SU-DHL-6 (cell line): ENCODE results near the gene NUDT19.

Experiments used
- EZH2phosphoT487 ChIP-seq: fragments of 200-600 bp; sonication (generic), shearing (Covaris generic); conservative IDR thresholded peaks from 2 replicates; pipeline ENCODE4 v1.6.1; 2018; ENCODE audit warnings: mild to moderate bottlenecking, antibody characterized with exemption, low read length, moderate library complexity, mixed read lengths
- TF ChIP-seq, protein P1 (sequence below): fragments of 200-600 bp; sonication (generic); IDR thresholded peaks from one replicate; pipeline ENCODE4 v1.5.1; 2017; ENCODE audit warnings: antibody characterized with exemption, mild to moderate bottlenecking, low read length, moderate library complexity; ENCODE audit not compliant: insufficient read depth, poor library complexity, severe bottlenecking

DNA sequence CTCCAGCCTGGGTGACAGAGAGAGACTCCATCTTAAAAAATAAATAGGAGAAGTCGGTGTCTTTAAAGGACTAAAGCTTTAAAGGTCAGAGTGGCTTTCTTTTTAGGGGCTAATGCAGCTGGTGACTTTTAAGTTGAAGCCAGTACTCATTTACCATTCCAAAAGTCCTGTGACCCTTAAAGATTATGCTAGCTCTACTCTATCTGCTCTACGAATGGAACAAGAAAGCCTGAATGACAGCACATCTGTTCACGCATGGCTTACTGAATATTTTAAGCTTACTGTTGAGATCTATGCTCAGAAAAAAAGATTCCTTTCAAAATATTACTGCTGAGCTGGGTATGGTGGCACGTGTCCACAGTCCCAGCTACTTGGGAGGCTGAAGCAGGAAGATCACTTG, 44.3 kb downstream of the NUDT19 start:
- TF ChIP-seq, protein P1, sequence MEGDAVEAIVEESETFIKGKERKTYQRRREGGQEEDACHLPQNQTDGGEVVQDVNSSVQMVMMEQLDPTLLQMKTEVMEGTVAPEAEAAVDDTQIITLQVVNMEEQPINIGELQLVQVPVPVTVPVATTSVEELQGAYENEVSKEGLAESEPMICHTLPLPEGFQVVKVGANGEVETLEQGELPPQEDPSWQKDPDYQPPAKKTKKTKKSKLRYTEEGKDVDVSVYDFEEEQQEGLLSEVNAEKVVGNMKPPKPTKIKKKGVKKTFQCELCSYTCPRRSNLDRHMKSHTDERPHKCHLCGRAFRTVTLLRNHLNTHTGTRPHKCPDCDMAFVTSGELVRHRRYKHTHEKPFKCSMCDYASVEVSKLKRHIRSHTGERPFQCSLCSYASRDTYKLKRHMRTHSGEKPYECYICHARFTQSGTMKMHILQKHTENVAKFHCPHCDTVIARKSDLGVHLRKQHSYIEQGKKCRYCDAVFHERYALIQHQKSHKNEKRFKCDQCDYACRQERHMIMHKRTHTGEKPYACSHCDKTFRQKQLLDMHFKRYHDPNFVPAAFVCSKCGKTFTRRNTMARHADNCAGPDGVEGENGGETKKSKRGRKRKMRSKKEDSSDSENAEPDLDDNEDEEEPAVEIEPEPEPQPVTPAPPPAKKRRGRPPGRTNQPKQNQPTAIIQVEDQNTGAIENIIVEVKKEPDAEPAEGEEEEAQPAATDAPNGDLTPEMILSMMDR: no peak
- TF ChIP-seq EZH2phosphoT487: no peak
